Measurements from ENCODE around the gene NPHP1. TPM values are rescaled to one million over a fixed set of nuclear protein-coding genes. Genes with fewer than 3 reads are reported as not detected.

NPHP1 gene
- total RNA-seq, 4 donors from 2014 or later, result 11.0 to 23.3 (median 12.8) TPM

GRCh38 chr2:110124939-110125691 is 79.7 kb downstream of the NPHP1 start:
- no peak for DNase-seq
- H3K27ac ChIP-seq, result no peak overlapping the region
- intact Hi-C loops (cut with DNase I), result no loop called here
- no peaks in the 10 kb centered on the region for H3K9me3 ChIP-seq
- WGBS, 2 donors, result 89 to 92% methylated on average over 6 of the region's 6 CpGs
- no peaks in the 10 kb centered on the region for H3K36me3 ChIP-seq
- H3K4me3 ChIP-seq (replicated peaks in 1 of 3), result no peak overlapping the region
- no peaks in the 10 kb centered on the region for H3K27me3 ChIP-seq
- peaks cover 0 to 13% of the 10 kb centered on the region in 2 donors for H3K4me1 ChIP-seq
- TF ChIP-seq CTCF (IDR thresholded peaks at IDR 0.05), result no peak
- no peak for TF ChIP-seq POLR2A (IDR thresholded peaks at IDR 0.05)

- 60 to 67% methylated on average over 4 of the region's 4 CpGs for WGBS, 2 donors
- H3K27me3 ChIP-seq, result no peaks in the 10 kb centered on the region
- H3K36me3 ChIP-seq, result no peaks in the 10 kb centered on the region
- H3K27ac ChIP-seq, result no peak overlapping the region
- peak; percentile 37 to 49 for DNase-seq
- no peak overlapping the region for H3K4me3 ChIP-seq (replicated peaks in 1 of 3)
- peaks cover 0 to 15% of the 10 kb centered on the region in 2 donors for H3K4me1 ChIP-seq
- intact Hi-C loops (cut with DNase I), result no loop called here
- no peaks in the 10 kb centered on the region for H3K9me3 ChIP-seq
- TF ChIP-seq POLR2A (IDR thresholded peaks at IDR 0.05) (no peak), CTCF (IDR thresholded peaks at IDR 0.05) (peak in 1 of 6 experiments; percentile 23)
Measured at GRCh38 chr2:110124038-110124825, 80.6 kb downstream of the NPHP1 start.

- H3K36me3 ChIP-seq, result no peaks in the 10 kb centered on the region
- no peak overlapping the region for H3K4me3 ChIP-seq (replicated peaks in 1 of 3)
- DNase-seq, result no peak
- TF ChIP-seq POLR2A (IDR thresholded peaks at IDR 0.05) (no peak), CTCF (IDR thresholded peaks at IDR 0.05) (no peak)
- H3K4me1 ChIP-seq, result peaks cover 2 to 19% of the 10 kb centered on the region in 2 donors
- no peaks in the 10 kb centered on the region for H3K9me3 ChIP-seq
- H3K27ac ChIP-seq, result no peak overlapping the region
- intact Hi-C loops (cut with DNase I), result no loop called here
- 86 to 93% methylated on average over 3 of the region's 3 CpGs for whole genome bisulfite sequencing, 2 donors
- H3K27me3 ChIP-seq, result no peaks in the 10 kb centered on the region
Measured at GRCh38 chr2:110121592-110121991, 83.2 kb downstream of the NPHP1 start.

GRCh38 chr2:110121052-110121334 is 83.8 kb downstream of the NPHP1 start:
- TF ChIP-seq POLR2A (IDR thresholded peaks at IDR 0.05), result no peak
- no peak for TF ChIP-seq CTCF (IDR thresholded peaks at IDR 0.05)
- Histone ChIP-seq H3K36me3 (no peaks in the 10 kb centered on the region), H3K4me3 (replicated peaks in 1 of 3) (no peak overlapping the region), H3K9me3 (no peaks in the 10 kb centered on the region), H3K27me3 (no peaks in the 10 kb centered on the region), H3K4me1 (peaks cover 8 to 25% of the 10 kb centered on the region in 2 donors), H3K27ac (no peak overlapping the region)
- 73 to 77% methylated on average over 2 of the region's 2 CpGs for WGBS, 2 donors
- DNase-seq, result no peak
- intact Hi-C loops (cut with DNase I), result no loop called here
